VCaP (cell line): ENCODE measurements around the gene OVAAL.
"Not testable (repeated sequence)": the region's sequence is repeated elsewhere in the genome, so short reads cannot be mapped to it uniquely, and the experiment has no call there.

Source experiments
- H3K27ac ChIP-seq: fragments of 450-650 bp; 2 replicates; pipeline ENCODE4 v1.5.1; 2017
- CTCF ChIP-seq: fragments of 450-650 bp; conservative IDR thresholded peaks from 2 replicates; pipeline ENCODE4 v1.5.1; 2017; ENCODE audit warnings: mild to moderate bottlenecking, moderate library complexity

The OVAAL gene

DNA sequence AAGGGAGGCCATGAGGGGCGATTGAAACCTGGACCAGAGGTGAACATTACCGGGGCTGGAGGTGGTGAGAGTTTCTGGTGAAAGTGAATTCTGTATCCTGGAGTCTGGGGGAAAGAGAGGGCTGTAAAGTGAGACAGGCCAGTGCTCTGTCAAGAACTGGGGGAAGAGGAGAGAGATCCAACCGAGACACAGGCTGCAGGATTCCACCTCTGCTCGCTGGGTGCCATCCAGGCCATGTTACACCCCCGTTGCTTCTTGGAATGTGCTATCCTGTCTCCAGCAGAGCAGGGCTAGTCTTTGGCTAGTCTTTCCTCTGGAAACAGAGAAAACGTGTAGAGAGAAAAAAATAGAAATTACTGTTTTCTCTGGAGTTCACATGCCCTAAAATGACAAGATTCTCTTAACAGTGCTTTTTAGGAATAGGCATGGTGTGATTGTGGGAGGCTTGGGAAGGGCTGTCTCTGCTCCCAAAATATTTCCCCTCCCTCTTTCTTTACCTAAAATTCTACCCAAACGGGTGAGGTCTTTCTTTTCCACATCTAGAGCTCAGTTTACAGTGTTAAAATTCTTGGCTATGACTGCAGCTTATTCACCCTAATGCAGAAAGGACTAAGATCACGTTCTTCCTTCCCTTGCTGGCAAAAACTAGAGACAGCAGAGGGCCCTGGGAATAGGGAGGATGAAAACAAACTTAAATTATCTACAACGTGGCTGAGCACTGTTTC is 16.5 kb upstream of the OVAAL start:
- no peak for TF ChIP-seq CTCF
- no peak overlapping the region for H3K27ac ChIP-seq

GRCh38 chr1:180542838-180543145 is 16.0 kb upstream of the OVAAL start:
- TF ChIP-seq CTCF = no peak
- no peak overlapping the region for H3K27ac ChIP-seq

GRCh38 chr1:180544050-180544449 is 14.7 kb upstream of the OVAAL start:
- peak overlapping the region; percentile 35; the same call in 1 of the 2 replicates for H3K27ac ChIP-seq
- TF ChIP-seq CTCF = no peak

DNA sequence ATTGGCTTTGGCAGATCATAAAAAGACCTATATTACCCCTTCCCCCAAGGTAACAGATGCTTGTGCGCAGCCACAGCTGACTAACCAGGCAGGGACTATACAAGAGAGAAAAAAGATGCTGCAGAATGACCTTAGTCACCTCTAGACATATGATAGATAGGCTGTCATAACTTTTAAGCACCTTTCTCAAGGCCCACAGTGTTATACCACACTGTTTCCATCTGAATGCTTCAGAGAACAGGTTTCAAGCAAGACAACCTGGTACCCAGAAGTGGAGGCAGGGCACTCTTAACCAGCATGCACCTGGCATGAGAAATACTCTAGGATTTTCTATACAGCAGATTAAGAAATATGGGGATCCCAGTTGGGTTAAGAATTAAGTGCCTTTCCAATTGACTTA is 12.8 kb upstream of the OVAAL start:
- TF ChIP-seq CTCF = no peak
- H3K27ac ChIP-seq = no peak overlapping the region

- H3K27ac ChIP-seq = no peak overlapping the region
- no peak for TF ChIP-seq CTCF
Observed at GRCh38 chr1:180548686-180549317, 10.0 kb upstream of the OVAAL start.

- H3K27ac ChIP-seq = not testable (repeated sequence)
Observed at GRCh38 chr1:180549770-180550169, 9.0 kb upstream of the OVAAL start.

DNA sequence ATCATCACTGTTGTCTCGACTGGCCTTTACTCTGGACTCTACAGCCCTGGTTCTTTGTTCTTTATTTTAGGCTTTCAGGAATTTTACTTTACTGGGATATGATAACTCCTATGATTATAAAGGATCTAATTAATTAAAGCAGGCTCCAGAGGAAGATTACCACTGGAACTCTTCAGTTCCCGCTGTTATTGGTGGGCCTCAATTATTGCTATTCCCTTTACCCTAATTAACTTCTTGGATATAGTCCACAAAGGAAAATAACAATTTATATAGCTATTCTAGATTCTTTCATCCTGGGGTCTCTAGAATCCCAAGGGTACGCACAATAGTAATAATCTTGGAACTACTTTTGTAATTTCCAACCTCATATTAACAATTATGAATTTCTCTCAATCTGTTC is 8.5 kb upstream of the OVAAL start:
- TF ChIP-seq CTCF = no peak
- no peak overlapping the region for H3K27ac ChIP-seq

DNA sequence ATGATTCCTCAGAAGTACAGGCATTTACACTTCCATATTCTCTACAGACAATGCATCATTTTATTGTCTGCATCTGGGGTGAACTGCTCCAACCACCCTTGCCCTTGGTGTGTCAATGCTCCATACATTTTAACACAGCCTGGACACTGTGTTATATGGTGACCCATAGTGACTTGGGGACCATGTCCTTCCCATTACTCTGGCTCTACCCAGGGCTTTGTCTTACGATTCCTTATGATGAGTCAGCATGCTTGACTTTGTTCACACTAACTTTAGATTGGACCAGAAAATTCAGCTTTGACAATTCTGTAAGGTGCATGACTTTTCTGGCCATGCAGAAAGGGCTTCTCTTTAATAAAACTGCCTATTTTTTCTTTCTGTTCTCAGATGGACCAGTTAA is 6.8 kb upstream of the OVAAL start:
- no peak overlapping the region for H3K27ac ChIP-seq
- no peak for TF ChIP-seq CTCF

- not testable (repeated sequence) for H3K27ac ChIP-seq
Observed at GRCh38 chr1:180553046-180553445, 5.7 kb upstream of the OVAAL start.
